ENCODE measurements around the gene SHROOM3.

SHROOM3 gene

DNA sequence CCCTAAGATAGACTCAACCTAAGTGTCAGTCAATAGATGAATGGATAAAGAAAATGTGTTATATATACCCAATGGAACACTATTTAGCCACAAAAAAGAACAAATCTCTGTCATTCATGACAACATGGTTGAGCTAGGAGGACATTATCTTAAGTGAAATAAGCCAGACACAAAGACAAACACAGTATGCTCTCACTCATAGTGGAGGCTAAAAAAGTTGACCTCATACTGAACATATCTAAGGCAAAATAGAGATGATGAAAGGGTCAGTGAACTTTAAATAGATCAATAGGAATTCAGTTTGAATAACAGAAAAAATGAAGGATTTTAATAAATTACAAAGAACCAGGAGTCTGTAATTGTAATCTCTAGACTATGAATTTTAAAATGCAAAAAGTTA, 356.4 kb downstream of the SHROOM3 start:
- ChIA-PET CTCF (interaction anchor here (1.0 kb wide), 1 partner anchor 34 kb away, joined by 5 read pairs; no protein-coding TSS in a partner anchor), POLR2A (no interaction called here)

DNA sequence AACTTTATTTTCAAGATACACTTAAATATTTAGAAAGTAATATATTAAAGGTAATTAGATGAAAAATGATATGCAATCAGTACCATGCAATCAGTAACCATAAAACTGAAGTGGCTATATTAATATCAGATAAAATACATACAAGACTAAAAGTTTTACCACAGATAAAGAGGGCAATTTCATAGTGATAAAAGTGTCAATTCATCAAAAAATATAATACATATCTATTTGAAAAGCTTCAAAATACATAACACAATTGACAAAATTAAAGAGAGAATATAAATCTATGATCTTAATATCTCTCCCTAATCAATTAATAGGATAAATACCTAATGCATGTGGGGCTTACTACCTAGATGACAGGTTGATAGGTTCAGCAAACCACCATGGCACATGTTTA, 357.4 kb downstream of the SHROOM3 start:
- ChIA-PET POLR2A (no interaction called here), CTCF (no interaction called here)
- DNase-seq (ENCODE audit: extremely low spot score), result no peak
- TF ChIP-seq ZNF384 (IDR thresholded peaks at IDR 0.05) (no peak), SP1 (IDR thresholded peaks at IDR 0.05) (no peak)

More for the DNA sequence above, 356.4 kb downstream of the SHROOM3 start:
- TF ChIP-seq ARNT (IDR thresholded peaks at IDR 0.05) (no peak), CTBP1 (IDR thresholded peaks at IDR 0.05; ENCODE audit: borderline replicate concordance) (no peak), BHLHE40 (IDR thresholded peaks at IDR 0.05; ENCODE audit: borderline replicate concordance) (no peak), FOXM1 (IDR thresholded peaks at IDR 0.05; ENCODE audit: borderline replicate concordance) (no peak), FOXA1 (IDR thresholded peaks at IDR 0.05) (no peak), FOXK2 (IDR thresholded peaks at IDR 0.05) (no peak), L3MBTL2 (conservative IDR thresholded peaks at IDR 0.05) (no peak), ELF4 (IDR thresholded peaks at IDR 0.05) (no peak), LEF1 (IDR thresholded peaks at IDR 0.05; ENCODE audit: borderline replicate concordance) (no peak), SUZ12 (IDR thresholded peaks at IDR 0.05) (no peak), ZNF384 (IDR thresholded peaks at IDR 0.05) (no peak), HDGF (IDR thresholded peaks at IDR 0.05; ENCODE audit: borderline replicate concordance) (no peak), TARDBP (IDR thresholded peaks at IDR 0.05) (no peak), NFRKB (IDR thresholded peaks at IDR 0.05) (no peak)
- TF ChIP-seq, protein P1, sequence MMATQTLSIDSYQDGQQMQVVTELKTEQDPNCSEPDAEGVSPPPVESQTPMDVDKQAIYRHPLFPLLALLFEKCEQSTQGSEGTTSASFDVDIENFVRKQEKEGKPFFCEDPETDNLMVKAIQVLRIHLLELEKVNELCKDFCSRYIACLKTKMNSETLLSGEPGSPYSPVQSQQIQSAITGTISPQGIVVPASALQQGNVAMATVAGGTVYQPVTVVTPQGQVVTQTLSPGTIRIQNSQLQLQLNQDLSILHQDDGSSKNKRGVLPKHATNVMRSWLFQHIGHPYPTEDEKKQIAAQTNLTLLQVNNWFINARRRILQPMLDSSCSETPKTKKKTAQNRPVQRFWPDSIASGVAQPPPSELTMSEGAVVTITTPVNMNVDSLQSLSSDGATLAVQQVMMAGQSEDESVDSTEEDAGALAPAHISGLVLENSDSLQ (IDR thresholded peaks at IDR 0.05), result no peak
- DNase-seq (ENCODE audit: extremely low spot score), result no peak

DNA sequence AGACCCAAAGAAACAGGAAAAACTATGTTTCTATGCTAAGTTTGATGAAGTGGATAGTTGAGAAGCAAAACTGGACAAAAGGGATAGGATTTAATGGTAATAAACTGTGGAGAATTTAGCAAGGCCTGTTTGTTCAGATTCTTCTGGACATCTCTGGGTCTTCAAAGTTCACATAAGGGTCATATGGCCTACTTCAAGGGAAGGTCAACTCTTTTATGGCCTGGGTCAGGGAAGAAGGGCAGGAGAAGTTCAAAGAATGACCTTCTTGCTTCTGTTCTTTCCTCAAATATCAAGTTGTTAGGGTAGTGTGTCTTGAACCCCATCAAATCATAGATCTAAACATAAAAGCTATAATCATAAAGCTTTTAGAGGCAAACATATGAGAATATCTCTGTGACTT, 360.2 kb downstream of the SHROOM3 start:
- CTCF ChIA-PET, result no interaction called here
- POLR2A ChIA-PET, result no interaction called here
- TF ChIP-seq ELF4 (IDR thresholded peaks at IDR 0.05), result no peak
- no peak for TF ChIP-seq CTBP1 (IDR thresholded peaks at IDR 0.05; ENCODE audit: borderline replicate concordance)
- no peak for TF ChIP-seq HDGF (IDR thresholded peaks at IDR 0.05; ENCODE audit: borderline replicate concordance)
- no peak for TF ChIP-seq BHLHE40 (IDR thresholded peaks at IDR 0.05; ENCODE audit: borderline replicate concordance)
- TF ChIP-seq SUZ12 (IDR thresholded peaks at IDR 0.05), result no peak
- TF ChIP-seq ZNF384 (IDR thresholded peaks at IDR 0.05), result no peak
- TF ChIP-seq FOXK2 (IDR thresholded peaks at IDR 0.05), result no peak
- no peak for TF ChIP-seq FOXA1 (IDR thresholded peaks at IDR 0.05)
- TF ChIP-seq ARNT (IDR thresholded peaks at IDR 0.05), result no peak
- no peak for TF ChIP-seq L3MBTL2 (conservative IDR thresholded peaks at IDR 0.05)
- no peak for TF ChIP-seq SP1 (IDR thresholded peaks at IDR 0.05)
- no peak for TF ChIP-seq LEF1 (IDR thresholded peaks at IDR 0.05; ENCODE audit: borderline replicate concordance)
- no peak for TF ChIP-seq TARDBP (IDR thresholded peaks at IDR 0.05)
- TF ChIP-seq NFRKB (IDR thresholded peaks at IDR 0.05), result no peak
- TF ChIP-seq FOXM1 (IDR thresholded peaks at IDR 0.05; ENCODE audit: borderline replicate concordance), result no peak
- TF ChIP-seq, protein P1 (IDR thresholded peaks at IDR 0.05), result no peak
- no peak for DNase-seq (ENCODE audit: extremely low spot score)

DNA sequence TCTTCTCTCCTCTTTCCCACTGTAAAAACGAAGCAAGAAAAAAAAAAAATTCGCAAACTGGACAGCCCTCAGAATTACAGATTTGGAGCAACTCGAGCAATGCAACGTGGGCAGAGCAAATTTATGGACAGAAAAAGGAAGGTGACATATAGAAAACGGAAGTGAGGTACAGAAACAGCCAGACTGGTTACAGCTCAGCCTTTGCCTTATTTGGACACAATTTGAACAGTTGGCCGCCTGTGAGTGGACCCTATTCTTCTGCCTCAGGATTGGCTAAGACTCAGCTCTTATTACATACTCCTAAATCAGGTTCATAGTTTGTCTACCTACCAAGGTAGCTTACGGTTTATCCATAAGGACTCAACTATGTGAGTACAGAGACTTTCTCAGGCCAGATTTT, 364.1 kb downstream of the SHROOM3 start:
- ChIA-PET CTCF (interaction anchor here (1.2 kb wide), 1 partner anchor 14 kb away, joined by 4 read pairs; no protein-coding TSS in a partner anchor), POLR2A (no interaction called here)
- DNase-seq (ENCODE audit: extremely low spot score), result no peak
- TF ChIP-seq FOXK2 (IDR thresholded peaks at IDR 0.05) (no peak), L3MBTL2 (conservative IDR thresholded peaks at IDR 0.05) (no peak), TARDBP (IDR thresholded peaks at IDR 0.05) (no peak), FOXM1 (IDR thresholded peaks at IDR 0.05; ENCODE audit: borderline replicate concordance) (no peak), SUZ12 (IDR thresholded peaks at IDR 0.05) (no peak), BHLHE40 (IDR thresholded peaks at IDR 0.05; ENCODE audit: borderline replicate concordance) (no peak), FOXA1 (IDR thresholded peaks at IDR 0.05) (no peak)
- TF ChIP-seq, protein P1 (IDR thresholded peaks at IDR 0.05), result no peak

DNA sequence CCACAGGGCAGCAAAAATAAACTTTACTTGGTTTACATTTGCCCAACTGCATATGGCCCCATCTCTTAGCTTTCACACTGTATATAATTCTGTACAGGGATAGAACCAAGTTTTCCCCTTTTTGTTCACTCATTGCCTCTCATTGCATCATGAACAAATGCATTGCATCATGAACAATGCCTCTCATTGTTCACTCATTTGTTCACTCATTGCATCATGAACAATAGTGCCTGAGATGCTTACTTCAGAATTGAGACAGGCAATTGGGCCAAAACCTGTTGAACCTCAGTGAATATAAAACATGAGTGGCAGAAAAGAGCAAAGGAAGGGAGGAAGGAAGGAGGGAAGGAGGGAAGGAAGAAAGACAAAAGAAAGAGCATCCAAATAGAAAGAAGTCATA, 364.7 kb downstream of the SHROOM3 start:
- POLR2A ChIA-PET, result no interaction called here
- no peak for DNase-seq (ENCODE audit: extremely low spot score)
- CTCF ChIA-PET, result interaction anchor here (1.2 kb wide), 1 partner anchor 15 kb away, joined by 4 read pairs; no protein-coding TSS in a partner anchor
- TF ChIP-seq FOXA1 (IDR thresholded peaks at IDR 0.05) (no peak), FOXK2 (IDR thresholded peaks at IDR 0.05) (no peak), HDGF (IDR thresholded peaks at IDR 0.05; ENCODE audit: borderline replicate concordance) (no peak), FOXM1 (IDR thresholded peaks at IDR 0.05; ENCODE audit: borderline replicate concordance) (no peak)
- TF ChIP-seq, protein P1 (IDR thresholded peaks at IDR 0.05), result no peak

DNA sequence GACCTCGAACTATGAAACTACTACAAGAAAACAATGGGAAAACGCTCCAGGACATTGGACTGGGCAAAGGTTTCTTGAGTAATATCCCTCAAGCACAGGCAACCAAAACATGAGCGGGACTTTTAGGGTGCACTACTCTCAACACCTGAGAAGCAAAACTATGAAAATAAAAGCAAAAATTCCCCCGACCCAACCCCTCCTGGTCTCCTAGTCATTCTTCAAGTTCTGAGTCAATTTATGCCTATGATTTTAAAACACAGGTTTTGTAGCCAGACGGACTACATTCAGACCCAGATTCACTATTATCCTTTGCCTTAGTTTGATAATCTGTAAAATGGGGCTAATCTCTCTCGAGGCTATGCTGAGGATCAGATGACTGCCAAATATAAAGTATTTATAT, 365.9 kb downstream of the SHROOM3 start:
- TF ChIP-seq HDGF (IDR thresholded peaks at IDR 0.05; ENCODE audit: borderline replicate concordance) (no peak), FOXA1 (IDR thresholded peaks at IDR 0.05) (no peak), L3MBTL2 (conservative IDR thresholded peaks at IDR 0.05) (no peak), ZNF384 (IDR thresholded peaks at IDR 0.05) (no peak), ARNT (IDR thresholded peaks at IDR 0.05) (no peak), BHLHE40 (IDR thresholded peaks at IDR 0.05; ENCODE audit: borderline replicate concordance) (no peak)
- TF ChIP-seq, protein P1 (IDR thresholded peaks at IDR 0.05), result no peak
- ChIA-PET POLR2A (no interaction called here), CTCF (no interaction called here)
- no peak for DNase-seq (ENCODE audit: extremely low spot score)
